ENCODE data around the gene LYRM7.

DNA sequence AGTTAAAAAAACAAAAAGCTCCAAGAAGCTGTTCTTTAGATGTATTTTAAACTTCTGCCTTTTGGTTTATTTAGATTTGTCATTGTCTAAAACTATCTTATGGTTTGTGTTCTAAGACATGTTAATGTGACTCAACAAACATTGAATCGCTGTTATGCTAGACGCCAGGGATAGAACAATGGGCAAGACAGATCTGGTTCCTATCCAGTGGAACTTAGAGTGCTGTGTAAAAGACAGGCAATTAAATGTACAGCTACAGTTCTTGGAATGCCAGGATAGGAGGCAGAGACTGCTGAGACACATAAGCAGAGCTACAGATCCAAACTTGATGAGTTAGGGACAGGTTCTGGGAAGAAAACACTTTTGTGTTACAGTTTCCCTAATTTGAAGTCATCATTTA, 22.4 kb downstream of the LYRM7 start:
- TF ChIP-seq CTCF (IDR thresholded peaks at IDR 0.05; ENCODE audit: low read length) (no peak), EZH2 (optimal IDR thresholded peaks at IDR 0.05; ENCODE audit: low read depth, low read length) (no peak)

Data from MM.1S (cell line).